HG03457 (cell line): ENCODE measurements around the gene PRRC2B.

Source experiments
- ATAC-seq: cut with Tn5 transposase; IDR thresholded peaks from one replicate; pipeline ENCODE4 v1.9.1; 2021; ENCODE audit warnings: moderate number of reproducible peaks; ENCODE audit not compliant: unreplicated experiment

The PRRC2B gene

GRCh38 chr9:131406563-131407436, 12.9 kb downstream of the PRRC2B start:
- no peak for ATAC-seq

- no peak for ATAC-seq
Measured at GRCh38 chr9:131407717-131408195, 13.9 kb downstream of the PRRC2B start.

GRCh38 chr9:131409458-131409992, 15.6 kb downstream of the PRRC2B start:
- no peak for ATAC-seq

GRCh38 chr9:131410044-131410491, 16.2 kb downstream of the PRRC2B start:
- ATAC-seq = no peak

GRCh38 chr9:131411719-131412681, 18.1 kb downstream of the PRRC2B start:
- no peak for ATAC-seq

GRCh38 chr9:131416509-131416908, 22.6 kb downstream of the PRRC2B start:
- ATAC-seq = no peak

GRCh38 chr9:131417264-131418142, 23.6 kb downstream of the PRRC2B start:
- no peak for ATAC-seq

GRCh38 chr9:131418143-131419025, 24.5 kb downstream of the PRRC2B start:
- no peak for ATAC-seq

GRCh38 chr9:131419026-131419614, 25.2 kb downstream of the PRRC2B start:
- ATAC-seq = no peak

GRCh38 chr9:131419716-131420115, 25.8 kb downstream of the PRRC2B start:
- no peak for ATAC-seq

GRCh38 chr9:131420980-131421624, 27.2 kb downstream of the PRRC2B start:
- no peak for ATAC-seq

GRCh38 chr9:131421691-131422090, 27.8 kb downstream of the PRRC2B start:
- ATAC-seq = no peak

GRCh38 chr9:131422241-131422792, 28.4 kb downstream of the PRRC2B start:
- no peak for ATAC-seq

GRCh38 chr9:131423171-131423581, 29.3 kb downstream of the PRRC2B start:
- ATAC-seq = peak; percentile 81

GRCh38 chr9:131426545-131426944, 32.7 kb downstream of the PRRC2B start:
- no peak for ATAC-seq

- ATAC-seq = no peak
Measured at GRCh38 chr9:131429121-131430012, 35.5 kb downstream of the PRRC2B start.

- ATAC-seq = no peak
Measured at GRCh38 chr9:131432050-131432449, 38.2 kb downstream of the PRRC2B start.
